IMR-90 (cell line): ENCODE data around the gene PUDP. TPM values are rescaled to one million over a fixed set of nuclear protein-coding genes. Genes with fewer than 3 reads are reported as not detected.
A peak's percentile ranks its signal among the peaks of the same experiment; 100 is the strongest.

ENCODE experiments used
- ATAC-seq: fragments of 200-7000 bp; cut with Tn5 transposase; 2 replicates; pipeline ENCODE4 v1.9.1; 2020; ENCODE audit warnings: low read depth, mild to moderate bottlenecking, moderate library complexity
- BruUV-seq: library from RNA; stranded (reverse); fragments of 400-500 nt; replicated peaks from 2 replicates; lab custom pipeline; 2021; lab: Mats Ljungman, UMichigan
- CTCF ChIA-PET: fragments of 300-600 bp; formaldehyde crosslinking; extraction: SDS; loops from one replicate; lab custom pipeline; 2021; ENCODE audit warnings: antibody characterized with exemption; lab: Yijun Ruan, JAX
- POLR2A ChIA-PET: fragments of 300-600 bp; sonication (Branson Sonifier 250); formaldehyde crosslinking; loops from one replicate; lab custom pipeline; 2022; ENCODE audit warnings: antibody characterized with exemption; ENCODE audit not compliant: unreplicated experiment; lab: Charles Lee
- DNase-seq: peaks from one replicate; pipeline ENCODE4 v3.0.0; 2013
- H2AFZ ChIP-seq: replicated peaks from 2 replicates; pipeline ENCODE3; 2013; ENCODE audit warnings: low read length, mild to moderate bottlenecking; ENCODE audit not compliant: poor library complexity
- H2AK5ac ChIP-seq: 2 replicates; pipeline ENCODE4 v1.6.1; 2013; ENCODE audit warnings: low read depth, low read length, inconsistent platforms
- H2AK9ac ChIP-seq: replicated peaks from 2 replicates; pipeline ENCODE3; 2013; ENCODE audit warnings: mild to moderate bottlenecking, low read depth, low read length, moderate library complexity; ENCODE audit not compliant: poor library complexity
- H2BK120ac ChIP-seq: 2 replicates; pipeline ENCODE4 v1.6.1; 2013; ENCODE audit warnings: low read depth, low read length, inconsistent platforms
- H2BK15ac ChIP-seq: 3 replicates; pipeline ENCODE4 v1.6.1; 2013; ENCODE audit warnings: low read depth, low read length, inconsistent platforms
- H2BK20ac ChIP-seq: 2 replicates; pipeline ENCODE4 v1.6.1; 2013; ENCODE audit warnings: low read depth, mild to moderate bottlenecking, inconsistent platforms, low read length, moderate library complexity
- H2BK5ac ChIP-seq: 2 replicates; pipeline ENCODE4 v1.6.1; 2013; ENCODE audit warnings: mild to moderate bottlenecking, low read depth, low read length, inconsistent platforms; ENCODE audit not compliant: poor library complexity, severe bottlenecking
- H3K14ac ChIP-seq: replicated peaks from 2 replicates; pipeline ENCODE4 v1.6.1; 2013; ENCODE audit warnings: low read depth, low read length, inconsistent platforms
- H3K18ac ChIP-seq: 2 replicates; pipeline ENCODE4 v1.6.1; 2013; ENCODE audit warnings: low read depth, low read length, control low read depth
- H3K23ac ChIP-seq: 2 replicates; pipeline ENCODE4 v1.6.1; 2013; ENCODE audit warnings: low read depth, low read length, inconsistent platforms
- H3K27ac ChIP-seq: 2 replicates; pipeline ENCODE4 v1.5.1; 2013; ENCODE audit warnings: mild to moderate bottlenecking, control low read depth, low read length; ENCODE audit not compliant: insufficient read depth
- H3K27me3 ChIP-seq: 2 replicates; pipeline ENCODE4 v1.6.1; 2013; ENCODE audit warnings: low read length; ENCODE audit not compliant: control insufficient read depth, insufficient read depth
- H3K36me3 ChIP-seq: 2 replicates; pipeline ENCODE4 v1.6.1; 2013; ENCODE audit warnings: low read length, mixed read lengths; ENCODE audit not compliant: control insufficient read depth, insufficient read depth
- H3K4ac ChIP-seq: 2 replicates; pipeline ENCODE4 v1.6.1; 2013; ENCODE audit warnings: low read depth, low read length, inconsistent platforms
- H3K4me1 ChIP-seq: 2 replicates; pipeline ENCODE4 v1.6.1; 2013; ENCODE audit warnings: low read length, mixed read lengths; ENCODE audit not compliant: control insufficient read depth, insufficient read depth
- H3K4me2 ChIP-seq: 2 replicates; pipeline ENCODE4 v1.6.1; 2013; ENCODE audit warnings: low read depth, mild to moderate bottlenecking, control low read depth, low read length, moderate library complexity
- H3K4me3 ChIP-seq: 2 replicates; pipeline ENCODE4 v1.5.1; 2013; ENCODE audit warnings: low read depth, mild to moderate bottlenecking, control low read depth, low read length, moderate library complexity; ENCODE audit not compliant: insufficient read depth
- H3K56ac ChIP-seq: 2 replicates; pipeline ENCODE4 v1.6.1; 2013; ENCODE audit warnings: low read length, inconsistent platforms; ENCODE audit not compliant: insufficient read depth; ENCODE audit errors: extremely low read depth
- H3K79me1 ChIP-seq, 2 experiments: 2 replicates each; pipeline ENCODE4 v1.6.1; 2013; ENCODE audit warnings: low read length in 2 of 2, inconsistent platforms in 1 of 2, low read depth in 1 of 2
- H3K9ac ChIP-seq: 2 replicates; pipeline ENCODE4 v1.6.1; 2013; ENCODE audit warnings: low read depth, low read length, control low read depth
- H3K9me1 ChIP-seq: 2 replicates; pipeline ENCODE4 v1.6.1; 2013; ENCODE audit warnings: low read length, inconsistent platforms; ENCODE audit not compliant: insufficient read depth
- H3K9me3 ChIP-seq: 2 replicates; pipeline ENCODE4 v1.6.1; 2013; ENCODE audit warnings: low read length; ENCODE audit not compliant: control insufficient read depth, insufficient read depth
- H4K20me1 ChIP-seq: 2 replicates; pipeline ENCODE4 v1.6.1; 2013; ENCODE audit warnings: low read length, inconsistent platforms; ENCODE audit not compliant: insufficient read depth
- H4K5ac ChIP-seq: 2 replicates; pipeline ENCODE4 v1.6.1; 2013; ENCODE audit warnings: mild to moderate bottlenecking, low read depth, low read length, control low read depth
- H4K8ac ChIP-seq, 2 experiments: 2 replicates each; pipeline ENCODE4 v1.6.1; 2013; ENCODE audit warnings: low read depth in 2 of 2, low read length in 2 of 2, control low read depth in 1 of 2, inconsistent platforms in 1 of 2
- H4K91ac ChIP-seq: 2 replicates; pipeline ENCODE4 v1.6.1; 2013; ENCODE audit warnings: low read depth, low read length, inconsistent platforms; ENCODE audit not compliant: insufficient read depth
- BHLHE40 ChIP-seq: fragments of 150-350 bp; IDR thresholded peaks from 2 replicates; pipeline ENCODE4 v1.6.1; 2016; ENCODE audit warnings: mild to moderate bottlenecking, low read depth, low read length
- CEBPB ChIP-seq: IDR thresholded peaks from 2 replicates; pipeline ENCODE4 v1.6.1; 2012; ENCODE audit warnings: low read depth, low read length, improper control_type of control experiment
- WGBS, 2 experiments: methylation state at CpG; one replicate each; pipeline versions ENCODE4 v1.1.5 to v1.1.7; 2013; ENCODE audit warnings: missing lambda C conversion rate in 2 of 2; ENCODE audit not compliant: insufficient read length in 1 of 2; ENCODE audit errors: extremely low coverage in 2 of 2; 5-methylcytosine and 5-hydroxymethylcytosine counted together
- dilution Hi-C: fragments of 300-500 bp; cut with HindIII; formaldehyde crosslinking; loops from one replicate; pipeline ENCODE4 v1.14.3; 2018; ENCODE audit warnings: low sequenced_read_pairs; ENCODE audit not compliant: unreplicated experiment
- in situ Hi-C: fragments of 300-500 bp; cut with MboI; formaldehyde crosslinking; loops from 3 replicates; pipeline ENCODE4 v1.14.3; 2019; ENCODE audit warnings: low sequenced_read_pairs, inconsistent platforms, mixed read lengths
- intact Hi-C: fragments of 100-400 bp; cut with micrococcal nuclease; formaldehyde crosslinking; loops from 2 replicates; pipeline ENCODE4 v1.10.0; 2022
- polyA plus RNA-seq, 3 experiments: library from polyadenylated mRNA; depleted of rRNA; stranded (reverse); fragments of >200 nt; gene quantifications; 2 replicates each; pipeline ENCODE4 v1.2.3, GENCODE V29; 2012; ENCODE audit warnings: low replicate concordance in 1 of 3
- total RNA-seq: library from RNA; depleted of rRNA; stranded (reverse); fragments of >200 nt; gene quantifications from 2 replicates; pipeline ENCODE4 v1.2.3, GENCODE V29; 2012

The PUDP gene
- total and polyA plus RNA-seq, 2 of the 4 experiments (the other 2 are of a cell fraction): 22.2 to 28.6 TPM

DNA sequence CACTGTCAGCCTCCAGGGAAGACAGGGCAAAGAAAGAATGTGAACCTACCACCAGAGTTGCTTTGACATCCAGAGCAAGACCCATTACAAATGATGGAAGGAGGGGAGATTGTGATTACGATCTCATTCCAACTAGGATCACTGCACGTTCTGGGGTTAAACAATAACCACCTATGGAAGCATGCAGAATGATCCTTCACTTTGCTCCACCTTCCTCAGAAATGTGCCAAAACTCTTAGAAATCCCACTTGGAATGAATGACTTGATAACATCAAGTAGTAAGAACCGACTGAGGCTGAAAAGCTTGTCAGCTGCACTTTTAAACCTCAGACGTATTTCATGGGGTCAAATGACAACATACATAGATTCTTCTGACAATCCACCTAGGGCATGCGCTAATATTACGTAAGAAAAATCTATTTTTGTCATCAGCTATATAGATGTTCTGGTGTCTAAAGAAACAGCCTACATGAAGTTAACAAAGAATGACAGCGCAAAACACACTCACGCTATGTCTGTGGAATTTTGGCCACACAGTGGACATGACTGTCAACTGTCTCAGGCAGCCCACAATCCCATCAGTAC, 3.9 kb downstream of the PUDP start:
- Histone ChIP-seq H2AK5ac (no peak overlapping the region), H3K18ac (no peak overlapping the region), H3K9ac (no peak overlapping the region), H3K27me3 (no peaks in the 10 kb centered on the region), H3K4me1 (peaks cover 10% of the 10 kb centered on the region), H4K5ac (no peak overlapping the region), H3K4me3 (no peak overlapping the region), H4K8ac (no peak overlapping the region), H2AFZ (no peak overlapping the region), H3K9me1 (peaks cover 12% of the 10 kb centered on the region), H2AK9ac (no peak overlapping the region), H3K4me2 (no peak overlapping the region), H3K56ac (no peak overlapping the region), H2BK5ac (no peak overlapping the region), H3K14ac (no peak overlapping the region), H3K79me1 (peaks cover 15 to 49% of the 10 kb centered on the region in 2 experiments; a peak in 3 of 4 replicates), H2BK15ac (no peak overlapping the region), H3K4ac (no peak overlapping the region), H3K27ac (no peak overlapping the region), H2BK120ac (no peak overlapping the region), H3K23ac (no peak overlapping the region), H4K20me1 (peaks cover 11% of the 10 kb centered on the region), H2BK20ac (no peak overlapping the region), H4K91ac (no peak overlapping the region), H3K36me3 (no peaks in the 10 kb centered on the region), H3K9me3 (no peaks in the 10 kb centered on the region)
- WGBS, 2 experiments: no CpG with 5 or more reads among the region's 8 CpGs
- intact Hi-C loops (no loop called here), in situ Hi-C loops (no loop called here), dilution Hi-C loops (no loop called here)
- ATAC-seq: no peak
- POLR2A ChIA-PET: no interaction called here
- DNase-seq: no peak
- CTCF ChIA-PET: no interaction called here
- no TSS peak for BruUV-seq
- TF ChIP-seq BHLHE40 (no peak), CEBPB (0 out of 2 replicates have a peak, but pooled peaks have one; percentile 32)
